KMS-11 (cell line): ENCODE data around the gene TFEB.

ENCODE experiments used
- H2AFZ ChIP-seq: fragments of 200-600 bp; sonication (generic); 2 replicates; pipeline ENCODE4 v1.6.1; 2016; ENCODE audit warnings: antibody characterized with exemption, mixed run types, low read depth
- H3K27ac ChIP-seq: fragments of 200-600 bp; sonication (generic); 2 replicates; pipeline ENCODE4 v1.6.1; 2016; ENCODE audit warnings: mild to moderate bottlenecking, mixed run types
- H3K27me3 ChIP-seq: fragments of 200-600 bp; sonication (generic); 2 replicates; pipeline ENCODE4 v1.6.1; 2017; ENCODE audit warnings: mild to moderate bottlenecking, low read depth, mixed run types, moderate library complexity; ENCODE audit not compliant: insufficient read depth
- H3K36me3 ChIP-seq: fragments of 200-600 bp; sonication (generic); 2 replicates; pipeline ENCODE4 v1.6.1; 2017; ENCODE audit warnings: mild to moderate bottlenecking, mixed run types; ENCODE audit not compliant: insufficient read depth
- H3K4me1 ChIP-seq: fragments of 200-600 bp; sonication (generic); 2 replicates; pipeline ENCODE4 v1.6.1; 2016; ENCODE audit warnings: mild to moderate bottlenecking, low read depth, mixed run types; ENCODE audit not compliant: poor library complexity, severe bottlenecking
- H3K4me2 ChIP-seq: fragments of 200-600 bp; sonication (generic); 2 replicates; pipeline ENCODE4 v1.7.0; 2016; ENCODE audit warnings: mild to moderate bottlenecking, mixed run types
- H3K4me3 ChIP-seq: fragments of 200-600 bp; sonication (generic); IDR thresholded peaks from 2 replicates; pipeline ENCODE4 v1.6.1; 2017; ENCODE audit warnings: low read depth, low read length, mixed read lengths; ENCODE audit not compliant: insufficient read depth
- H3K79me2 ChIP-seq: fragments of 200-600 bp; sonication (generic); 2 replicates; pipeline ENCODE4 v1.6.1; 2016; ENCODE audit warnings: low read depth, mixed run types; ENCODE audit not compliant: insufficient read depth
- H3K9ac ChIP-seq: fragments of 200-600 bp; sonication (generic); 2 replicates; pipeline ENCODE4 v1.6.1; 2016; ENCODE audit warnings: mild to moderate bottlenecking, mixed run types
- H4K20me1 ChIP-seq: fragments of 200-600 bp; sonication (generic); 2 replicates; pipeline ENCODE4 v1.6.1; 2016; ENCODE audit warnings: mild to moderate bottlenecking, mixed run types; ENCODE audit not compliant: insufficient read depth
- TF ChIP-seq, protein P1 (sequence below): fragments of 200-600 bp; sonication (generic); conservative IDR thresholded peaks from 2 replicates; pipeline ENCODE4 v1.6.1; 2017; ENCODE audit warnings: low read depth, mild to moderate bottlenecking, antibody characterized with exemption, low read length, moderate library complexity, mixed read lengths

The TFEB gene

DNA sequence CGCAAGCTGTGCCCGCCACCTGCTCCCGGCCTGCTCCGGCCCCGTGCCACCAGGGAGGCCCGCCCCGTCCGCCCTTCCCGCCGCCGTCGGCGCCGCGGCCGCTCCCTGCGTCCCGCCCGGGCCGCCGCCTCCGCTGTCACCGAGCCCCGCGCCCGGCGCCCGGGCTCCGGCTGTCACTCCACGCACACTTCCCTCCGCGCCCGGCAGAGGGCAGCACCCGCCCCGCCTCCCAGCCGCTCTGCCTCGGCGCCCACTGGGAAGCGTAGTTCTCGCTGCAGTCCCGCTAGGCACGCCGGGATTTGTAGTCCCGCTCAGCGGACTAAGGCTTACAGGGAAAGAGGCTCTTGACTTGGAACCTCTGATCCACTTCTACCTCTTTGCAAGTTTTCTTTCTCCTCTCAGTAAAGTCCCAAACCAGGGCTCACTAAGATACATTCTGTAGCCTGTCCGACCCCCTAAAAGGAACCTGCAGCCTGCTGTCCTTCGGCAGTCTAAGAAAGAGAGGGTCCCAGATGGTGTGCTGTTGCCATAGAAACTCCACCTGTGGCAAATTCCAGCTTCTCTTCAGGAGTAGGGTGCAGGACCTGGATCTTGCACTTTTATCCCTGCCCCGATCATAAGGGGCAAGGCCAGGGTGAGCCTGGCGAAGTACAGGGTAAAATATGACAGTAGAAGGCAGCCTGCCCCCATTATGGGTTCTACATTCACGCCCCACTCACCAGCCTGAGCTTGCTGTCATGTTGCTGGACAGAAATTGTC lies at the start of gene TFEB:
Gene TFEB (minus strand): TSS at position 182 of the 759 bp plus-strand sequence. CDS start 44,395 bp downstream, outside the sequence.
- H3K4me2 ChIP-seq, result peak within 1 kb of the TSS; percentile 42
- no peak within 1 kb of the TSS for H3K4me3 ChIP-seq
- peak within 1 kb of the TSS; percentile 66 for H3K9ac ChIP-seq
- peaks cover 30% of the 10 kb centered on the region for H3K4me1 ChIP-seq
- no peaks in the 10 kb centered on the region for H3K27me3 ChIP-seq
- H3K27ac ChIP-seq, result peak within 1 kb of the TSS; percentile 39
- peak within 1 kb of the TSS; percentile 56 for H2AFZ ChIP-seq
- TF ChIP-seq, protein P1, sequence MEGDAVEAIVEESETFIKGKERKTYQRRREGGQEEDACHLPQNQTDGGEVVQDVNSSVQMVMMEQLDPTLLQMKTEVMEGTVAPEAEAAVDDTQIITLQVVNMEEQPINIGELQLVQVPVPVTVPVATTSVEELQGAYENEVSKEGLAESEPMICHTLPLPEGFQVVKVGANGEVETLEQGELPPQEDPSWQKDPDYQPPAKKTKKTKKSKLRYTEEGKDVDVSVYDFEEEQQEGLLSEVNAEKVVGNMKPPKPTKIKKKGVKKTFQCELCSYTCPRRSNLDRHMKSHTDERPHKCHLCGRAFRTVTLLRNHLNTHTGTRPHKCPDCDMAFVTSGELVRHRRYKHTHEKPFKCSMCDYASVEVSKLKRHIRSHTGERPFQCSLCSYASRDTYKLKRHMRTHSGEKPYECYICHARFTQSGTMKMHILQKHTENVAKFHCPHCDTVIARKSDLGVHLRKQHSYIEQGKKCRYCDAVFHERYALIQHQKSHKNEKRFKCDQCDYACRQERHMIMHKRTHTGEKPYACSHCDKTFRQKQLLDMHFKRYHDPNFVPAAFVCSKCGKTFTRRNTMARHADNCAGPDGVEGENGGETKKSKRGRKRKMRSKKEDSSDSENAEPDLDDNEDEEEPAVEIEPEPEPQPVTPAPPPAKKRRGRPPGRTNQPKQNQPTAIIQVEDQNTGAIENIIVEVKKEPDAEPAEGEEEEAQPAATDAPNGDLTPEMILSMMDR, result peak; percentile 68
- H3K36me3 ChIP-seq, result no peaks in the 10 kb centered on the region
- peaks cover 18% of the 10 kb centered on the region; the same call in 1 of the 2 replicates for H3K79me2 ChIP-seq
- no peaks in the 10 kb centered on the region for H4K20me1 ChIP-seq

DNA sequence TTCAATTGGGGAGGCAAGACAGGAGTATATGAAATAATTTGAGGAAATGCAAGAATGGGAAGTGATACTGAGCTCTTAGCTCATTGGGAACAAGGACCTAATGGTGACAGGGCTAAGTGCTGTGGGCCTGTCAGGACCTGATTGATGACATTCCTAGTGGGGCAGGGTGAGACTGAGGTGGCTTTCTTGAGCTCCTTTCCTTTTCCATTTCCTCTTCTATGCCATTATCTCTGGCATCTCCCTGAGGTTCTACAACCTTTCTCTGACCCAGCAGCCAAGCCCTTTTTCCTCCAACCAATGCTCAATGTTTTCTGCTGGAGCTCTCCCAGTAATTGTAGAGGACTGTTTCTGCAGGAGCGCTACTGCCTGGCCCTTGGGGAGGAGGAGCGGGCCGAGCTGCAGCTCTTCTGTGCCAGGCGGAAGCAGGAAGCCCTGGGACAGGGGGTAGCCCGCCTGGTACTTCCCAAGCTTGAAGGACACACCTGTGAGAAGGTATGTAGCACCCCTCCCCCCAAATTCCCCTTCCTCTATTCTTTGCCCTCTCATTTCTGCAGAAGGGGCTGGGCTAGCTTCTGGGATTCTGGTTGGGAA lies 49.3 kb upstream of the TFEB start:
- peaks cover 20% of the 10 kb centered on the region for H3K4me1 ChIP-seq
- no peaks in the 10 kb centered on the region for H4K20me1 ChIP-seq
- no peaks in the 10 kb centered on the region for H3K36me3 ChIP-seq
- no peak overlapping the region for H3K9ac ChIP-seq
- peaks cover 33% of the 10 kb centered on the region for H3K27me3 ChIP-seq
- no peak overlapping the region for H2AFZ ChIP-seq
- H3K4me3 ChIP-seq, result no peak overlapping the region
- TF ChIP-seq, protein P1, result no peak
- peaks cover 21% of the 10 kb centered on the region for H3K79me2 ChIP-seq
- H3K27ac ChIP-seq, result no peak overlapping the region
- H3K4me2 ChIP-seq, result no peak overlapping the region

DNA sequence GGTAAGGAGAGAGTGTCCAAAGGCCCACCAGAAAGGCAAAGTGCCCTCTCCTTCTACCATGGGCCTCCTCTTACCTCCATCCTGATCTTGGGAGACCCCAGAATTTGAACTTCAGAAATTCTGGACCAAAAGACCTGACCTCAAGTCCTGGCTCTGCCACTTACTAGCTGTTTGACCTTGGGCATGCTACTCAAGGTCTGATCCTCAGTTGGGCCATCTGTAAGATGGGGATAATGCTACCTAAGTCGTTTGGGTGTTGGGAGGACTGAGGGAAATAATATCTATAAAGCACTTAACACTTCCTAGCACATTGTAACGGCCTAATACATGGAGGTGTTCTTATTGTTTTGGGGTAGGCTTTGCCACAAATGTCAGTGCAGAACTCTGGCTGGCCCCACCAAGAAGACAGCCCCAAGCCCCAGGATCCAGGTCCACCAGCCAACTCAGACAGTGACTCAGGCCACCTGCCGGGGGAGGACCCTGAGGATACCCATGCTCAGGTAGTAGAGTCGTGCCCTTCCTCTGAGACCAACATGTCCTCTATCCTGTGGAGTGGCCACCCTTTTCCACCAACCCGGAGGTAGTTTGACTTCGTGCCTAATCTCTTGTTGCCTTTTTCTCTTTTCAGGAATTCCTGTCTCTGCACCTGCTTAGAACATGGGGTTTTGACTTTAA lies 47.8 kb upstream of the TFEB start:
- H4K20me1 ChIP-seq, result no peaks in the 10 kb centered on the region
- peaks cover 7% of the 10 kb centered on the region; the same call in 1 of the 2 replicates for H3K79me2 ChIP-seq
- no peaks in the 10 kb centered on the region for H3K36me3 ChIP-seq
- peaks cover 16% of the 10 kb centered on the region for H3K4me1 ChIP-seq
- H3K27ac ChIP-seq, result no peak overlapping the region
- TF ChIP-seq, protein P1, result no peak
- H2AFZ ChIP-seq, result no peak overlapping the region
- peaks cover 33% of the 10 kb centered on the region for H3K27me3 ChIP-seq
- no peak overlapping the region for H3K4me2 ChIP-seq
- no peak overlapping the region for H3K4me3 ChIP-seq
- H3K9ac ChIP-seq, result no peak overlapping the region

DNA sequence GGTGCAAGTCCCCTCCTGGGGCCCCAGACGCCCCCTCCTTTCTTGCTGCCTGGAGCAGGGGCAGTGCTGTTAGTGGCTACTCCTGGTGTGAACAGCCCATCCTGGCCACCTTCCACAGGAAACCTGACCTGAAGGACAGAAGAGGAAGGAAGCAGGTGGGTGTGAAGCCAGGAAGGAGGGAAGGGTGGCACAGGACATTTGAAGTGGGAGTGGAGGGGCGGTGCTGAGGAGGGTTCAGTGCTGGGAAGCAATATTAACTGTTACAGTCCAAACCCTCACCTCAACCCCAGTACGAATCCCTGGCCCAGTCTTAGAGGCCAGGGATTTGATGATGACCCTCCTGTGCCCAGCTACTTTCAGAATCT lies 45.9 kb upstream of the TFEB start:
- Histone ChIP-seq H3K27me3 (peaks cover 33% of the 10 kb centered on the region), H3K79me2 (no peaks in the 10 kb centered on the region), H3K36me3 (no peaks in the 10 kb centered on the region), H3K4me1 (peaks cover 16% of the 10 kb centered on the region), H4K20me1 (no peaks in the 10 kb centered on the region), H2AFZ (no peak overlapping the region), H3K4me2 (peak overlapping the region; percentile 31; the same call in 1 of the 2 replicates), H3K27ac (no peak overlapping the region), H3K4me3 (no peak overlapping the region), H3K9ac (no peak overlapping the region)
- TF ChIP-seq, protein P1, result no peak
